Activated naive CD8-positive, alpha-beta T cell (primary cell): ENCODE data around the gene MLKL.

ENCODE experiments used
- H3K27ac Mint-ChIP-seq: one replicate; pipeline ENCODE4 v1.8.0; 2021; ENCODE audit warnings: mixed read lengths
- H3K27me3 Mint-ChIP-seq: one replicate; pipeline ENCODE4 v1.8.0; 2021; ENCODE audit warnings: mixed read lengths
- H3K36me3 Mint-ChIP-seq: one replicate; pipeline ENCODE4 v1.8.0; 2021; ENCODE audit warnings: mixed read lengths
- H3K4me1 Mint-ChIP-seq: one replicate; pipeline ENCODE4 v1.8.0; 2021; ENCODE audit warnings: low read depth, mixed read lengths
- H3K4me3 Mint-ChIP-seq: one replicate; pipeline ENCODE4 v1.8.0; 2021; ENCODE audit warnings: mild to moderate bottlenecking, mixed read lengths
- H3K9me3 Mint-ChIP-seq: one replicate; pipeline ENCODE4 v1.8.0; 2021; ENCODE audit warnings: low read depth, mixed read lengths

The MLKL gene

DNA sequence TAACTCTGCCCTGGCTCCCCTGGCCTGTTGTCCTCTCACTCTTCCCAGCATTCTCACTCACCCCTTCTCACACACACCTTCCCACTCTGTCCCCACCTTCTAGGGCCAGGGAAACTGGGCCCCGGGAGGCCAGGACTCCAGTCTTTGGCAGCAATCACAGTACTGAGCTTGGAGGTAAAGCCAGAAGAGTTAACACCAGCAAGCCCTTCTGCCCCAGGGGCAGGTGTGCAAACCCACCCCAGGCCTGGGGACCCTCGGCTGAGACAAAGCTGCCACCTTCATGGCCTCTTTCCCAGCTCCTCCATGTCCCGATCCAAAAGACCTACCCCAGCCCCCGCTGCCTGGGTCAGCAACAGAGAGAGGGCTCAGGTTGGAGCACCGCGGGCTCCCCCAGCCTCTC is 36.9 kb upstream of the MLKL start:
- Mint-ChIP-seq H3K4me3 (no peak overlapping the region), H3K36me3 (no peaks in the 10 kb centered on the region), H3K27me3 (no peaks in the 10 kb centered on the region), H3K4me1 (no peaks in the 10 kb centered on the region), H3K27ac (no peak overlapping the region), H3K9me3 (no peaks in the 10 kb centered on the region)

DNA sequence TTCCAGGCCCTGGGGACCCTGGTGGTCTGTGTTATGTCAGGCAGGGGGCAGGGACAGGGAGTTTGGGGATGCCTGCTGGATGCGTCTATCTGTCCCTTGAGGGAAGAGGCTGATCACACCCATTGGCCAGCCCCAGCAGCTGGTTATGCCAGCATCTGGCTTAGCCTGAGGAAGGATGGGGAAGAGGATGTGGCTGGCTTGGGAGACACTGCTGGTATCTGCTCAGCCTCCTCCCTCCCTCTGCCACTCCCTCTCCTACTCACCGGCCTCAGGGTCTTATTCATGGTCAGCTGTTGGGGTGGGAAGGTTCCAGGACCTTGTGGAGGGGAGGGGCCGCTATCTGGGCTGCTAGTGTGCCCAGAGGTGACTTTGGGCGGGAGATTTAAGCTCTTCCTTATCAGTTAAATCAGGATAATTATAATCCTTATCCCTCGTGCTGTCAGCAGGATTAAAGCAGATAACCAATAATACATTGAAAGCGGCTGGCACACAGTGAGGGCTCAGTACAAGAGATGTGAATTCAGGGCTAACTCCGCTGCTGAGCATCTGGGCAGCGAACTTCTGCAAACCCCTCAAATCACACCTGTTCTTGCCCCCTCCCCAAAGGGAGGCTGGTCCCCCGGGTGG is 36.0 kb upstream of the MLKL start:
- Mint-ChIP-seq H3K4me1 (no peaks in the 10 kb centered on the region), H3K27ac (no peak overlapping the region), H3K4me3 (no peak overlapping the region)

GRCh38 chr16:74735554-74735953 is 34.9 kb upstream of the MLKL start:
- H3K27ac Mint-ChIP-seq = no peak overlapping the region
- H3K4me1 Mint-ChIP-seq = peaks cover 4% of the 10 kb centered on the region
- no peak overlapping the region for H3K4me3 Mint-ChIP-seq
- no peaks in the 10 kb centered on the region for H3K36me3 Mint-ChIP-seq
- no peaks in the 10 kb centered on the region for H3K9me3 Mint-ChIP-seq
- no peaks in the 10 kb centered on the region for H3K27me3 Mint-ChIP-seq

More for the DNA sequence above, 36.0 kb upstream of the MLKL start:
- H3K27me3 Mint-ChIP-seq = no peaks in the 10 kb centered on the region
- no peaks in the 10 kb centered on the region for H3K9me3 Mint-ChIP-seq
- no peaks in the 10 kb centered on the region for H3K36me3 Mint-ChIP-seq

DNA sequence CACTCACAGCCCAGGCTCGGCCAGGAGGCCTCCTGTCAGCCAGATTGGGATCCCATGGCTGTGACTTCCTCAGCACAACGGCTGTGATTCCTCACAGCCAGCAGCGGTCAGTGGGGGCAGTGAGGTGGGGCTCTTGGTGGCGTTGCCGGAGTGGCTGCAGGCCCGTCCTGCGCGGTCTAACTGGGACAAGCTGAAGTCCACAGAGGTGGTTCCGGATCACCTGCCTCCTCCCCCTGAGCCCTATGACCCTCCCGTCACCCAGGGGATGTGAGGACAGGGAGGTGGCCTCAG is 34.4 kb upstream of the MLKL start:
- Mint-ChIP-seq H3K27me3 (no peaks in the 10 kb centered on the region), H3K4me1 (peaks cover 9% of the 10 kb centered on the region), H3K4me3 (no peak overlapping the region), H3K27ac (no peak overlapping the region), H3K9me3 (no peaks in the 10 kb centered on the region), H3K36me3 (no peaks in the 10 kb centered on the region)

- H3K36me3 Mint-ChIP-seq = no peaks in the 10 kb centered on the region
- no peaks in the 10 kb centered on the region for H3K27me3 Mint-ChIP-seq
- H3K4me3 Mint-ChIP-seq = no peak overlapping the region
- H3K4me1 Mint-ChIP-seq = peaks cover 10% of the 10 kb centered on the region
- H3K27ac Mint-ChIP-seq = no peak overlapping the region
- H3K9me3 Mint-ChIP-seq = no peaks in the 10 kb centered on the region
These were observed 33.9 kb upstream of the MLKL start for GRCh38 chr16:74734361-74735161.

DNA sequence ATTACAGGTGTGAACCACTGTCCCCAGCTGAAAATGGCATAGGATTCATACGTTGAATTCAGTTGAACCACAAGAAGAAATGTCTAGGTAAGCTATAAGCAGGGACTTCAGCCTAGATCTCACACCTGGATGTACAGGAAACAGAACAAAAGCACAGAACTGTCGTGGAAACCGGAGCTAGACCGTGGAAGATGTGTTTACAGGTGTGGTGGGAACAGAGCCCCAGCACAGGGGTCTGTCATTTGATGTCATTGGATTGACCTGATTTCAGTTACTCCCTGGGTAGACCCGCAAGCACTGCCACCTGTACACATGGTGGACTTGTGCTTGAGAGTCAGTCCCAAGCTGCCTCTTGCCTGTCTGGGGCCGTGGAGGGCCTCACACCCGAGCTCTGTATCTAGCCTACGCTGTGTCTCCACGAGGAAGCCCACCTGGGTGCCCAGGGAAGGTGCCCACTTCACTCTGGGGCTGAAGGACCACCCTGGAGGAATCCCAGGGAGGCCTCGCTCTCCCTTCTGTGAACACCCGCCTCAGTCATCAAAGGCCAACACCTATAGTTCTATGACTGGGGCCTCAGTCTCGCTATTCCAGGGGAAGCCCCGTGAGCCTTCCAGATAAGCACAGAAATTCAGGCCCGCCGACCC is 32.2 kb upstream of the MLKL start:
- peaks cover 12% of the 10 kb centered on the region for H3K4me1 Mint-ChIP-seq
- H3K9me3 Mint-ChIP-seq = no peaks in the 10 kb centered on the region
- no peaks in the 10 kb centered on the region for H3K36me3 Mint-ChIP-seq
- H3K27ac Mint-ChIP-seq = no peak overlapping the region
- no peak overlapping the region for H3K4me3 Mint-ChIP-seq
- H3K27me3 Mint-ChIP-seq = no peaks in the 10 kb centered on the region

GRCh38 chr16:74731853-74732477 is 31.3 kb upstream of the MLKL start:
- H3K9me3 Mint-ChIP-seq = no peaks in the 10 kb centered on the region
- H3K27ac Mint-ChIP-seq = no peak overlapping the region
- no peak overlapping the region for H3K4me3 Mint-ChIP-seq
- no peaks in the 10 kb centered on the region for H3K27me3 Mint-ChIP-seq
- H3K36me3 Mint-ChIP-seq = no peaks in the 10 kb centered on the region
- H3K4me1 Mint-ChIP-seq = peaks cover 12% of the 10 kb centered on the region

- no peak overlapping the region for H3K27ac Mint-ChIP-seq
- H3K4me3 Mint-ChIP-seq = no peak overlapping the region
- no peaks in the 10 kb centered on the region for H3K9me3 Mint-ChIP-seq
- peaks cover 12% of the 10 kb centered on the region for H3K4me1 Mint-ChIP-seq
- no peaks in the 10 kb centered on the region for H3K27me3 Mint-ChIP-seq
- H3K36me3 Mint-ChIP-seq = no peaks in the 10 kb centered on the region
These were observed 29.4 kb upstream of the MLKL start for GRCh38 chr16:74729783-74730683.

DNA sequence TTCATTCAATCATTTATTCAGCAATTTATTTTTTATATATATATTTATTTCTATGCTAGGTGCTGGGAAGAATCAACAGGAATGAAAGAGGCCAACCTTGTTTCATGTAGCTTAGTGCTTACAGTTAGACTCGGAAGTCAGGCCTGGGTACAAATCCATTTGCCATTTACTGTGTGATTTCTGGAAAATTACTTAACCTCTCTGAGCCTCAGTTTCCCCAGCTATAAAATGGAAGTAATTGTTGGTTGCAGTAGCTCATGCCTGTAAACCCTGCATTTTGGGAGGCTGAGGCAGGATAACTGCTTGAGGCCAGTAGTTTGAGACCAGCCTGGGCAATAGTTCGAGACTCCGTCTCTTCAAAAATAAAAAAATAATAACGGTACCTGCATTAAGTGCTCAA is 27.2 kb upstream of the MLKL start:
- no peaks in the 10 kb centered on the region for H3K27me3 Mint-ChIP-seq
- H3K27ac Mint-ChIP-seq = no peak overlapping the region
- no peaks in the 10 kb centered on the region for H3K9me3 Mint-ChIP-seq
- H3K4me1 Mint-ChIP-seq = peaks cover 12% of the 10 kb centered on the region
- H3K36me3 Mint-ChIP-seq = no peaks in the 10 kb centered on the region
- no peak overlapping the region for H3K4me3 Mint-ChIP-seq

GRCh38 chr16:74726716-74727115 is 26.1 kb upstream of the MLKL start:
- Mint-ChIP-seq H3K4me1 (peaks cover 12% of the 10 kb centered on the region), H3K27ac (no peak overlapping the region), H3K36me3 (no peaks in the 10 kb centered on the region), H3K27me3 (no peaks in the 10 kb centered on the region), H3K4me3 (no peak overlapping the region), H3K9me3 (no peaks in the 10 kb centered on the region)

GRCh38 chr16:74725651-74726455 is 25.2 kb upstream of the MLKL start:
- H3K4me1 Mint-ChIP-seq = peaks cover 9% of the 10 kb centered on the region
- no peaks in the 10 kb centered on the region for H3K9me3 Mint-ChIP-seq
- no peak overlapping the region for H3K27ac Mint-ChIP-seq
- no peak overlapping the region for H3K4me3 Mint-ChIP-seq
- H3K27me3 Mint-ChIP-seq = no peaks in the 10 kb centered on the region
- no peaks in the 10 kb centered on the region for H3K36me3 Mint-ChIP-seq

DNA sequence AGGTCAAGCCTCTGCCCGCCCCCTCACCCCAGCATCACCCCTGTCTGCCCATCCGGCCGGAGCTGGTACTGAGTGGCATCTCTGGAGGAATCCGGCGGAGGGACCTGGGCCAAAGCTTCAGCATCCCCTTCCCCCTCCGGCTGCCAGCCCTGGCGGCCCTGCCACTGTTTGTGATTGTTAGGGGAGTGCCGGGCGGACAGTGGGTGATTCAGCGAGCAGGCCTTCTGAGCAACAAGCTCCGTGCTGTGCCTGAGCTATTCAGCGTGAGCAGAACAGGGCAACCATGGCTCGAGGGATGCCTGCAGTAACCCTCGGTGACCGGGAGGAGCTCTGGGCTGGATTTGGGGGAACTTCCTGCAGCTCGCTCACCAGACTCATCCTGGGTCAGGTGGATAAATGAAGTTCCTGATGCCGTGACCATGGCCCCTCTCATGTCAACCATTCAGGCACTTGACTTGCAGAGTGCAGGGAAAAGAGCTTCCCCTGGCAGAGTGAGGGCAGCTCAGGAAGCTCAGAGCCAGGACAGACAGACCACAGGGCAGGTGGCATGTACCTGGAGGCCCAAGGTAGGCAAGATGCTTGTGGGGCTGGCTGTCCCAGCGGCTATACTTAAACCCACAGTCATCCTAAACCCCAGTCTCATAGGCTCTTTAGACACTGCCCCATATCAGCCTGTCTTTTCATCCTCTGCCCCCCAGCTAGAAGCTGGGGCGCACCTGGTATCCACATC is 24.3 kb upstream of the MLKL start:
- H3K36me3 Mint-ChIP-seq = no peaks in the 10 kb centered on the region
- no peak overlapping the region for H3K27ac Mint-ChIP-seq
- no peaks in the 10 kb centered on the region for H3K9me3 Mint-ChIP-seq
- H3K4me3 Mint-ChIP-seq = no peak overlapping the region
- H3K27me3 Mint-ChIP-seq = no peaks in the 10 kb centered on the region
- H3K4me1 Mint-ChIP-seq = peaks cover 3% of the 10 kb centered on the region

DNA sequence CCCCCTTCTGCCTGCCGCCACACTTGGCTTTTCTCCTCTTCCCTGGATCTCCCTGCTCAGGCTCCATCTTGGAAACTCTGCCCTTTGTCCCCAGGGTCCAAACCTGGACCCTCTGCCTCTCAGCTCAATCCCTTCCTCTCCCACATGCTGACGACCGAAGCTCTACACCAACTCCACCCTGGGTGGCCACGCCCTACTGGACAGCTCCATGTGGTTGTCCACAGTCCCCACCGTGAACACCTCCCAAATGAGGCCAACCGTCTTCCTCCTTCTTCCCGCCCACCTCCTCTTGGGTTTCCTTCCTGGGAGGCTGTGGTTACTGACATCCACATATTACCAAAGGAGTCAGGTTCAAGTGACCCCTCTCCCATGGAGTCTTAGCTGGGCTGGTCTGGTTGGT is 22.6 kb upstream of the MLKL start:
- Mint-ChIP-seq H3K36me3 (no peaks in the 10 kb centered on the region), H3K27me3 (no peaks in the 10 kb centered on the region), H3K9me3 (no peaks in the 10 kb centered on the region), H3K27ac (no peak overlapping the region), H3K4me1 (no peaks in the 10 kb centered on the region), H3K4me3 (no peak overlapping the region)
